ENCODE results near the gene RPS6KA5.

RPS6KA5 gene

DNA sequence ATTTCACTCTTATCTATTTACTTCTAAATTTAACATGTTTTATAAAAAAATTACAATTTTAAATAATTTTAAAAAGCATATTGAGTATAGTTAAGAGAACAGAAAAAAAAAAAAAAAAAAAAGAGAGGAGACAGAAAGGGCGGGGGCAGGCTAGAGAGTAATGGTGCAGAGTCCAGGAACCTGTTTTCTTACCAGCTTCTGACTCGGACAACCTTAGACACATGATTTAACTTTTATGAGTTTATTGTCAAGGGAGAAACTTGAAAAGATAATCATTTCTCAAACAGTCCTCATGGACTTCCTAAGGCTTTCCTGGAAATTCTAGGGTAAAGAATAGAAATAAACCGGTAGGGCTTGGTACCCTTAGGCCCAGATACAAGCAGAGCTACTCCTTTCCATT lies 84.3 kb downstream of the RPS6KA5 start:
- TF ChIP-seq, protein P1, sequence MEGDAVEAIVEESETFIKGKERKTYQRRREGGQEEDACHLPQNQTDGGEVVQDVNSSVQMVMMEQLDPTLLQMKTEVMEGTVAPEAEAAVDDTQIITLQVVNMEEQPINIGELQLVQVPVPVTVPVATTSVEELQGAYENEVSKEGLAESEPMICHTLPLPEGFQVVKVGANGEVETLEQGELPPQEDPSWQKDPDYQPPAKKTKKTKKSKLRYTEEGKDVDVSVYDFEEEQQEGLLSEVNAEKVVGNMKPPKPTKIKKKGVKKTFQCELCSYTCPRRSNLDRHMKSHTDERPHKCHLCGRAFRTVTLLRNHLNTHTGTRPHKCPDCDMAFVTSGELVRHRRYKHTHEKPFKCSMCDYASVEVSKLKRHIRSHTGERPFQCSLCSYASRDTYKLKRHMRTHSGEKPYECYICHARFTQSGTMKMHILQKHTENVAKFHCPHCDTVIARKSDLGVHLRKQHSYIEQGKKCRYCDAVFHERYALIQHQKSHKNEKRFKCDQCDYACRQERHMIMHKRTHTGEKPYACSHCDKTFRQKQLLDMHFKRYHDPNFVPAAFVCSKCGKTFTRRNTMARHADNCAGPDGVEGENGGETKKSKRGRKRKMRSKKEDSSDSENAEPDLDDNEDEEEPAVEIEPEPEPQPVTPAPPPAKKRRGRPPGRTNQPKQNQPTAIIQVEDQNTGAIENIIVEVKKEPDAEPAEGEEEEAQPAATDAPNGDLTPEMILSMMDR (IDR thresholded peaks at IDR 0.05; ENCODE audit: low read depth, low read length, missing control alignments), result no peak
- in situ Hi-C loops (cut with HindIII; ENCODE audit: low pct_ligation_motif_present, low sequenced_read_pairs), result no loop called here

DNA sequence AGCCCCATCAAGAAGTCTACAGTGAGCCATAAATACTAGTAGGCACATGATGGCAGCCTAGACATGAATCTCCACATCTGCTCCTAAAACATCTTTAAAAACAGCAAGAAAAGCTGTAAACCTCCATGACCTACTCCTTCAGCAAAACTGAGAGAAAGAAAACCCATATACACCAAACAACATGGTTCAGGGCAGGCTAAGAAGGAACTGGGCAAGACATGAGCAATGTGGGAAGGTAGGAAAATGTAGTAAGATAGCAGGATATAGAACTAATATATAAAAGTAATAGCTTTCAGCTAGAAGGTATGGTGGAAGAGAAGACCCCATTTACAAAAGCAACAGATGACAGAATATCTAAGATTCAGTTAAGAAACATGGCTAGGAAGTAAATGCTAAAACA lies 88.8 kb downstream of the RPS6KA5 start:
- in situ Hi-C loops (cut with HindIII; ENCODE audit: low pct_ligation_motif_present, low sequenced_read_pairs), result no loop called here
- Histone ChIP-seq H3K27ac (no peak overlapping the region), H3K36me3 (replicated peaks) (no peaks in the 10 kb centered on the region), H3K4me3 (ENCODE audit: low read depth, low read length) (no peak overlapping the region), H3K27me3 (replicated peaks) (no peaks in the 10 kb centered on the region)
- DNase-seq, result no peak
- TF ChIP-seq, protein P1 (IDR thresholded peaks at IDR 0.05; ENCODE audit: low read depth, low read length, missing control alignments), result no peak

More for the DNA sequence above, 84.3 kb downstream of the RPS6KA5 start:
- H3K27me3 ChIP-seq (replicated peaks), result no peaks in the 10 kb centered on the region
- no peaks in the 10 kb centered on the region for H3K36me3 ChIP-seq (replicated peaks)
- H3K27ac ChIP-seq, result no peak overlapping the region
- H3K4me3 ChIP-seq (ENCODE audit: low read depth, low read length), result no peak overlapping the region
- no peak for DNase-seq

DNA sequence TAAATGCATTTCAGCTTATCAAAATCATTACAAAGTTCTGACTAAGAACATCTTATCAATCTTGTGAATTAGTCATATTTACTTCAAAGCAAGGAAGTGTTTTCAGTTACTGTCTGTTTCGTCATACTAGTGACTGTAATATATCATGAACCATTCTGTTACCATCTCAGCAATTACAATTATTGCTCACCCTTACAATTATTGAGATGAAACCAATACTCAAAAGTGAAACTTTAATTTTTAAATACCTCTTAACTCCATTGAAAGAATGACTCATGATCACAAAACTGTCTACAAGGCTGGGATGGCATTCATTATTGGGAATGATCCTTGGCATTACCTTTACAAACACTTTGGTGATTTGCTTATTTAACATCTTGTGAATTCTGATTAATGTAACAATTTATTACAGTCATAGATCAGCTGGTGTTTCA lies 90.3 kb downstream of the RPS6KA5 start:
- H3K4me3 ChIP-seq (ENCODE audit: low read depth, low read length), result no peak overlapping the region
- TF ChIP-seq, protein P1 (IDR thresholded peaks at IDR 0.05; ENCODE audit: low read depth, low read length, missing control alignments), result no peak
- no peak overlapping the region for H3K27ac ChIP-seq
- no peaks in the 10 kb centered on the region for H3K36me3 ChIP-seq (replicated peaks)
- in situ Hi-C loops (cut with HindIII; ENCODE audit: low pct_ligation_motif_present, low sequenced_read_pairs), result no loop called here
- H3K27me3 ChIP-seq (replicated peaks), result no peaks in the 10 kb centered on the region
- no peak for DNase-seq

DNA sequence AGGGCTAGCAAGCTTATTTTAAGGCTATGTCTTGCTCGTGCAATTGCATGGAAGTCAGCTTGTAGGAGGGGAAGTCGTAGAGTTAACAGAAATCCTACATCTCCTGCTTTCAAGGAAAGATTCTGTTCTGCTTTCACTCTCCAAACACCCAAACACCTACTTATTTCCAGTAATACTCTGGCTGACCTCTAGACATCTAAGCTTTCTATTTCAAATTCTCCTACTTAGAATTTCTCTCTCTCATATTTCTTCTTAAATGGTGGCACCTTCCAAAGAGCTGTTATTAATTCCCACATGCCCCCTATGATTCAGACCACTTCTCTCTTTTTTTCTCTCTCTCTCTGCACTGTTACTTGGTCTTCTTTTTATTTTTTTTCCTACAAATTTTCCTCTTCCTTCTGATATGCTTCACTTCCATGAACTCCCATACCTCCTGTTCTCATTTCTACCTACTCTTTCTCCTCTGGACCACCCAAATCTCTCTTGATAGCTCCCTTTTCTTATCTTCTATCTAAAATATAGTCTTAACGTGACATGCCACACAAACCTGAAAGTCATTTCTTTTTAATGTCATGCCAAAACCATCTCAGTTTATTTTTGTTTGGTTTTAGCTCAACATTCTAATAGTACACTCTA lies 90.8 kb downstream of the RPS6KA5 start:
- in situ Hi-C loops (cut with HindIII; ENCODE audit: low pct_ligation_motif_present, low sequenced_read_pairs), result no loop called here
- TF ChIP-seq, protein P1 (IDR thresholded peaks at IDR 0.05; ENCODE audit: low read depth, low read length, missing control alignments), result no peak
- H3K27me3 ChIP-seq (replicated peaks), result no peaks in the 10 kb centered on the region
- no peak overlapping the region for H3K4me3 ChIP-seq (ENCODE audit: low read depth, low read length)
- no peak for DNase-seq
- H3K36me3 ChIP-seq (replicated peaks), result no peaks in the 10 kb centered on the region
- no peak overlapping the region for H3K27ac ChIP-seq

DNA sequence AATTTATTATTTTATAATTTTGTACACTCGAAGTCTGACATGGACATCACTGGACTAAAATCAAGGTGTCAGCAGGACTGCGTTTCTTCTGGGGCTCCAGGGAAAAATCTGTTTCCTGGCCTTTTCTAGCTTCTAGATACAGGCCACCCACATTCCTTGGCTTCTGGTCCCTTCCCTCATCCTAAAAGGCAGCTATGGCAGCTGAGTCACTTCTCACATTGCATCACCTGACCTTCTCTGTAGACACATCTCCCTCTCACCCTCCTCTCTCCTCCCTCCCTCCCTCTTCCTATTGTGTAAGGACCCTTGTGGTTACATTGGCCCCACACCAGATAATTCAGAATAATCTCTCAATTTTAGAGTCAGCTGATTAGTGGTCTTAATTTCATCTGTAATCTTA lies 92.4 kb downstream of the RPS6KA5 start:
- Histone ChIP-seq H3K4me3 (ENCODE audit: low read depth, low read length) (no peak overlapping the region), H3K27me3 (replicated peaks) (no peaks in the 10 kb centered on the region), H3K36me3 (replicated peaks) (no peaks in the 10 kb centered on the region), H3K27ac (no peak overlapping the region)
- in situ Hi-C loops (cut with HindIII; ENCODE audit: low pct_ligation_motif_present, low sequenced_read_pairs), result no loop called here
- TF ChIP-seq, protein P1 (IDR thresholded peaks at IDR 0.05; ENCODE audit: low read depth, low read length, missing control alignments), result no peak
- peak; percentile 12 for DNase-seq

DNA sequence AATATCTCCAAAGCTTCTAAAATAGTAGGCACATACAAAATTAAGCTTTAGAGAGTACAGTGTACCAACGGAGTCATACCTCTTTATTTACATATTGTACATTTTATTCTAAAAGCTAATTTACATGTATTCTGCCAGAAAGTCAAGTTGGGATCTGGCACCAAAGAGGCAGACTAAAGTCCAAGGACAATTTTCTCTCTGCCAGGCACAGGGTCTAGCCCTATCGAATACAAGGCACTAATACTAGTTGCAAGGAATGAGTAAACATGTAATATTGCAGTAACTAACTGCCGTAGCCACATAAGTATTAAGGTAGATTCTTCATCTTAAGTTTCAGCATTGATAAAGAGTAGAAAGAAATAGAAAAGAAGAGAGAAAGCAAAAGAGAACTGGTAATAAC lies 93.9 kb downstream of the RPS6KA5 start:
- TF ChIP-seq, protein P1 (IDR thresholded peaks at IDR 0.05; ENCODE audit: low read depth, low read length, missing control alignments), result no peak
- Histone ChIP-seq H3K4me3 (ENCODE audit: low read depth, low read length) (no peak overlapping the region), H3K27me3 (replicated peaks) (no peaks in the 10 kb centered on the region), H3K36me3 (replicated peaks) (no peaks in the 10 kb centered on the region), H3K27ac (no peak overlapping the region)
- DNase-seq, result no peak
- in situ Hi-C loops (cut with HindIII; ENCODE audit: low pct_ligation_motif_present, low sequenced_read_pairs), result no loop called here

Data from brain microvascular endothelial cell (primary cell).